Tibial nerve (tissue), 3 donors: Measurements from ENCODE around the gene ZMYND12.

ENCODE experiments used
- CTCF ChIP-seq, 5 experiments: fragments of 200-600 bp in 3 of 5; fragments of 450-650 bp in 2 of 5; sonication (generic) in 3 of 5; IDR thresholded peaks; one replicate each; pipeline ENCODE4 v1.5.1; 2016 to 2019; ENCODE audit warnings: antibody characterized with exemption in 5 of 5, mild to moderate bottlenecking in 3 of 5, moderate library complexity in 2 of 5
- POLR2A ChIP-seq, 2 donors: fragments of 450-650 bp; IDR thresholded peaks; one replicate each; pipeline ENCODE4 v1.6.1; 2017; ENCODE audit warnings: antibody characterized with exemption in 2 of 2, mild to moderate bottlenecking in 2 of 2, moderate library complexity in 2 of 2

DNA sequence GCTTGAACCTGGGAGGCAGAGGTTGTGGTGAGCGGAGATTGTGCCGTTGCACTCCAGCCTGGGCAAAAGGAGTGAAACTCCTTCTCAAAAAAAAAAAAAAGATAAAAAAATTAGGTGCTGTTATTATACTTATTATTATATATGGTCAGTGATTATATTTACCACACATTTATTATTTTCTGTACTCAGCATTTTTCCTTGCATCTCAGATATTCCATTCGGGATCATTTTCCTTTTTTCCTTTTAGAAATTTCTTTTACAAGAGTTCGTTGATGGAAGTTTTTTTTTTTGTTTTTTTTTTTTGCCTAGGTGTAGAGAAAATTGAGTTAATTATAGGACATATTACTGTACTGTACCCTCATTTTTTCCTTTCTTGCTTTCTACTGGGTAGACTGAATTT is 20.8 kb upstream of the ZMYND12 start:
- TF ChIP-seq POLR2A (IDR thresholded peaks at IDR 0.05), result no peak
- TF ChIP-seq CTCF (IDR thresholded peaks at IDR 0.05), result no peak
